Stimulated activated CD4-positive, alpha-beta T cell treated with anti-CD3 and anti-CD28 coated beads, Interleukin-15, amount 100 ng/mL, for 48 hours (primary cell): ENCODE measurements around the gene HES6.

ENCODE experiments used
- DNase-seq, 2 donors: peaks; one replicate each; pipeline ENCODE4 v3.0.0-alpha.2; 2020; ENCODE audit warnings: low read depth in 2 of 2

Gene HES6

GRCh38 chr2:238239863-238240756 lies at the start of gene HES6:
HES6 (minus strand) TSS chr2:238240038; CDS start chr2:238239905, 133 bp downstream.
- DNase-seq: peak; percentile 52 to 68

GRCh38 chr2:238289574-238289973 lies 49.7 kb upstream of the HES6 start:
- DNase-seq: no peak

DNA sequence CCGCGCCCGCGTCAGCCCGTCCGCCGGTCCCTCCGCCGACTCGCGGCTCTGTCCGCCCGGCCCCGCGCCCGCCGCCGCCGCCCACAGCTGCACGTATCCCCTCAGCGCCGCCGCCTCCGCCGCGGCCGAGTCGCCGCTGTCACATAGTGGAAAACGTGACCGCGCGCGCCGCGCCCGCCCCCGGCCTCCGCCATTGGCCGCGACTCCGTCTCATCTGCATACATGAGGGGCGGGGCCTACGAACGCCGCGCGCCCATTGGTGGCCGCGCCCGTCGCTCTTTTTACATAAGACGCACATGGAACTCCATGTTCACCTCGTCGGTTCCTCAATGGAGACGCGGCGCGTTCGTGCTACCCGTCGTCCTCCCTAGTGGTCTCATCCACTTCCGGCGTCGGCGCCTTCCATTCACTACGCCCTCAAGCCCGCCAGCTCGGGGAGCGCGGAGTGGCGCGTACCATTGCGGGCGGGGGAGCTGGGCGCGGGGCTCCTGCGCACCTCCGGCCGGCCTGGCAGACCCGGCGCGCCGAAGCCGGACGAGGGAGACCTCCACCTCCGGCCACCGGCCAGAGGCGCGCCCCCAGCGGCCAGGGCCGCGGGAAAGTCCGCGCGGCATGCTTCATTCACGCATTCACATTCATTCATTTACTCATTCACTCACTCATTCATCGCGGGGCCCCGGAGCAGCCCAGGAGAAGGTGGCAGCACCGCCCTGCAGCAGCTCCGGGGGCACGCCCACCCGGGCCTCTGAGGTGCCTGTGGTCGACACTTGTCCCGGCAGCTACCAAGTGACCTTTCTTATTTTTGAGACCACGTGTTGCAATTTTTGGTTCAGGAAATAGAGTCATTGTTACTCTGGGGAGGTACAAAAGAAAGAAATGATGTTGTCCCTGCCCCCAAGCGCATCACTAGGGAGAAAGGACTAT lies 49.1 kb upstream of the HES6 start:
- DNase-seq: peak; percentile 94 to 96

DNA sequence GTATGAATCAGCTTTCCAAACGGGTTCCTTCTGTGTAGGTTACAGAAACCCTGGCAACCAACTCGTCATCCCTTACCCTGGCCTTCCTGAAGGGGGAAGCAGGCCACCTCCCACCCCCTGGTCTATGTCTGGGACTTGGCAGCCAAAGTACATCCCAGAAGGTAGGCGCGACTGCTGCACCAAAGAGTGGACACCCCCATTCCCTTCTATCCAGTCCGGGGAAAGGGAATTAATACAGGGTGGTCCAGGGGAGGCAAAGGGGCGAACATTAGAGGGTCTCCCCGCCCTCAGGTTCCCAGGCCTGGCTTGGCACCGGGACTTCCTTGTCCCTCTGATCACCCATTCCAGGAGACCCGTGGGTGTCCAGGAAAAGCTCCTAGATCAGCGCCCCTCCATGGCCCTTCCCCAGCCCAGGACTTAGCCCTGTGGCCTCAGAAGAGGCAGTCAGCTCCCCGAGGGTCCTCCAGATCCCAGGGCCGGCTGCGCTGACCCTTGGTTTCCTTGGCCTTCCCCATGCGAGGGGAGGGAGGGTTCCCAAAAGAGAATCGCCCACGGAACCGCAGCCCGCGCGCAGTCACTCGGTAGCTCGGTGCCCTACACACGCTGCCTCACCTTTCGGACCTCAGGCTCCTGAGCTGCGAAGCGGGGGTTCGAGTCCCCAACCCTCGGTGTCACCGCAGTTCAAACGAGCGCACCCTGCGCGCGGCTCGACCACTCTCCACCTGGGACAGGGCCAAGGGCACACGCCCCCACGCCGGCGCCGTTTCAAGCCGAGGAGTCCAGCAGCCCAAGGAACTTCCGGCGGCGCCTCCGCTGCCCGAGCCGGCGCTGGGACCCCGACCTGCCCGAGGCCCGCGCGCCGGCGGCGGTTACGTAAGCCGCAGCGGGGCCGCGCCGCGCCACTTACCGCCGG lies 48.2 kb upstream of the HES6 start, which contains the start of gene PER2:
TSS of gene PER2 (minus strand) at position 874 of the 913 bp plus-strand sequence. CDS start 10,674 bp downstream, outside the sequence.
- DNase-seq: peak in 1 of 2 donors; percentile 21

DNA sequence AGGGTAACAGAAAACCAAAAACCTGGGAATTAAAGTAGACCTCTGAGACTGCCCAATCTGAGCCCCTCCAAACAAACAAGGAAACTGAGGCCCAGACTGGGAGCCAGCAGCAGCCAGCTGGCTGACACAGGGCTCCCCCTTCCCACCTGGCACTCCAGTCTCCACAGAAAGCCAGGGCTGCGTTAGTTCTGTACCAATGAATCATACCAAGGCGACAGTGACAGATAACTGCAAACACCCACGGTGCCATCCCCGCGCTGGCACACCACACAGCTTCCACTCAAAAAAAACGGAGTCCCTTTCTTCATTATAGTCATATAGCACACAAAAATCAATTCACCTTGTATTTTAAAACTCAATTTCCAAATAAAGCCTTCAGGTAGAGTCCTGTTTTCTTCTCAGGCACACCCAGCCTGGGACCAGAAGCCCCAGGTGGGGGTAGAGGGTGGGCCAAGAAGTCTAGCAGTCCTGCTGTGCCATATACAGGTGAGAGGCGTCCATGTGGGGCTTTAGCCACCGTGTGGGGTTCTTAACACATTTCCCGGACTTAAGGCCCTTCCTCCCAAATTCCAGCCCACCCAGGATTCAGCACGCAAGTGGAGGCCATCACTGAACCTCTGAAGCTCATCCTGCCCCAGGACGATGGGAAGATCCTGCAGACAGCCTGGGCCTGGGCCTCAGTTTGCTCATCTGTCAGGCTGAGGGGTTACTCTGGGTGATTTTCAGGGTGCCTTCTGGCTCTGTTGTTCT lies 47.3 kb upstream of the HES6 start:
- peak; percentile 23 to 35 for DNase-seq

GRCh38 chr2:238286551-238286950 lies 46.7 kb upstream of the HES6 start:
- no peak for DNase-seq

GRCh38 chr2:238286095-238286494 lies 46.3 kb upstream of the HES6 start:
- no peak for DNase-seq

- no peak for DNase-seq
Measured at GRCh38 chr2:238285653-238286082, 45.8 kb upstream of the HES6 start.

- no peak for DNase-seq
Measured at GRCh38 chr2:238284802-238285515, 45.1 kb upstream of the HES6 start.

GRCh38 chr2:238282861-238283738 lies 43.3 kb upstream of the HES6 start:
- no peak for DNase-seq

- no peak for DNase-seq
Measured at GRCh38 chr2:238281826-238282480, 42.1 kb upstream of the HES6 start.

DNA sequence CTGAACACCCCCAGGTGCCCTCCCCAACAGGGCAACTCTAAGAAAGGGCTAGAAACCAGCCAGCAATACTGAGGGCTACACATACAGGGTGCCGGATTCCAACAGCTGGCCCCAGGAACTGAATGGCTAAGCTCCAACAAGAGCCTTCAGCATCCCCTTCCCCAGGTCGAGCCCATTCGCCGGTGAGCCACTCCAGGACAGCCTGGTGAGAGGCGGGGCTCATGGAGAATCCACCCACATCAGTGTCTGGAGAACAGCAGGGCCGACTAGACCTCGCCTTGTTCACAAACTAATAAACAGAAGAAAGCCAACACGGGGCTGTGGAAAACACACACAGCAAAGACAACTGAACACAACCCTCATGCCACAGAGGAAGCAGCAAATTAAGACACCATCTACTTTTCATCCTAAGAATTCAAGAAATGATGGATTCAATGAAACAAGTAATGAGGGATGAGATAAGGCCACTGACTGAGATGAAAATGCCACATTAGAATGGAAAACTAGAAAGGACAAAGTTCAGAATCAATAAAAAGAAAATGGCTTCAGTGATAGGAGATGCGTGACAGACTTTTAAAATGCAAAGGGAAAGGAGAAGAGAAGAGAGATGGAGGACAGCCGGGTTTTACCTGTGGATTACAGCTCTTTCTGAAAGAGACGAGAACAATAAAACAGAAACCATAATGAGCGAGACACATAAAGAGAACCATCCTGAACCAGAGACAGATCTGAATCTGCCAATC lies 40.4 kb upstream of the HES6 start:
- DNase-seq: no peak

GRCh38 chr2:238279324-238279682 lies 39.5 kb upstream of the HES6 start:
- no peak for DNase-seq

- no peak for DNase-seq
Measured at GRCh38 chr2:238278626-238279323, 38.9 kb upstream of the HES6 start.

GRCh38 chr2:238277695-238278094 lies 37.9 kb upstream of the HES6 start:
- DNase-seq: no peak

DNA sequence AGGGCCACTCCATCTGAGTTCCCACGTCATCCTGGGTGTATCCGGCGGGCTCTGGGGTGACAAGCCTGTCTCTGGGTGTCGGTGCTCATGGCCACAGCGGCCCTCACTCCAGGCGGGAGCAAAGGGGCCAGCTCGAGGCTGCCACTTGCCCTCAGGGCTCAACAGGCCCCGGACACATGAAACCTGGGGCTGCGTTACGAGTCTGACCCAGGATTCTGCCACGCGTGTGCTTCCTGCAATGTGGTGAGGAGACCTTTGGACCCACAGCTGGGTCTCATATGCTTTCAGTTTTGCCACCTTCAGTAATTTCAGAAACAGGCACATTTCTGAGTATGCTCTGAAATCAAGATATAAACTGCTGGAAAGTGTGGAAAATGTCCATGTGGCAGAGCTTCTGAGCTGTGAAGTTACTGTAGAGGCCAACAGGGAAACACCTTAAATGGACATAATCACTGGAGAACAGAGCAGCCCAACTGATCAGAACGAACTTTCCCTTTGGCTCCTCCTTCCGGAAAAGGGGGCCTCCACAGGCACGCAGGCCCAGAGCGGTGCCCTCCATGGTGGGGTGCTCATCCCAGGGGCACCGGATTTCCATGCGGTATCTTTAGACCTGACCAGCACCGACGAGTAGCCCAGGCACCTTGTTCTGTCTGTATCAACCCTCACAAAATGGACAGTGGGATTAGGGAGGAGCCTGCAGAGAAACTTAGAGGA lies 34.5 kb upstream of the HES6 start:
- DNase-seq: no peak
